Vagina (tissue), 2 donors: ENCODE data around the gene TDRKH.

Experiments used
- CTCF ChIP-seq, 3 experiments: fragments of 450-650 bp in 2 of 3; fragments of 200-600 bp in 1 of 3; sonication (generic) in 1 of 3; IDR thresholded peaks; one replicate each; pipeline ENCODE4 v1.5.1; 2017 to 2019; ENCODE audit warnings: antibody characterized with exemption in 3 of 3, mild to moderate bottlenecking in 2 of 3, moderate library complexity in 2 of 3
- POLR2A ChIP-seq, 2 donors: fragments of 450-650 bp; IDR thresholded peaks; one replicate each; pipeline ENCODE4 v1.6.1; 2017; ENCODE audit warnings: antibody characterized with exemption in 2 of 2, mild to moderate bottlenecking in 2 of 2, moderate library complexity in 2 of 2
- POLR2AphosphoS5 ChIP-seq, 2 donors: sonication (generic); formaldehyde crosslinking; IDR thresholded peaks; one replicate each; pipeline ENCODE4 v1.9.0; 2017; ENCODE audit warnings: antibody characterized with exemption in 2 of 2, mild to moderate bottlenecking in 2 of 2, low read depth in 1 of 2; ENCODE audit not compliant: insufficient read depth in 1 of 2

- TF ChIP-seq CTCF (IDR thresholded peaks at IDR 0.05), result no peak
- TF ChIP-seq POLR2A (IDR thresholded peaks at IDR 0.05), result no peak
- no peak for TF ChIP-seq POLR2AphosphoS5 (IDR thresholded peaks at IDR 0.05; ENCODE audit: insufficient read depth in 1 of 2, low read depth in 1 of 2)
Measured at GRCh38 chr1:151813271-151813977, 23.1 kb upstream of the TDRKH start.
